Pons (tissue), 1 donor: ENCODE results near the gene RBP2.

Experiments used
- DNase-seq: peaks from one replicate; pipeline ENCODE4 v3.0.0-alpha.2; 2016; ENCODE audit warnings: low spot score

RBP2 gene

DNA sequence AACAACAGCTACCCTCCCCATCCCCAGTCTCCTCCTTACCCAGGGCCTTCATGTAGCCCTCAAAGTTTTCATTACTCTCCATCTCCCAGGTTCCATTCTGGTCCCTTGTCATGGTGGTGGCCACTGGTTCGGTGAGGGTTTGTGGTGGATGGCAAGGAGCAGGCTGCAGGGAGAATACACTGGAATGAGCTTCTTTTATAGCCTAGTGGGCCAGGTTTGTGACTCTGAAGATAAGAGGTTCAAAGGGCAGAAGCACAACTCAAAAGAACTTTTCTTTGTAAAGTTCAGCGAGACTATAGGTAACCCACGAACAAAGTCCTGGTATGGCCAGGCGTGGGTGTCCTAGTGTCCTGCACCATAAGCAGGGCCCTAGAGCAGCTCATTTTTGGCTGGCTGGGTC is at the start of gene RBP2:
Gene RBP2 (minus strand): TSS at position 169 of the 400 bp plus-strand sequence. CDS start 57 bp downstream, at position 112.
- DNase-seq, result no peak

DNA sequence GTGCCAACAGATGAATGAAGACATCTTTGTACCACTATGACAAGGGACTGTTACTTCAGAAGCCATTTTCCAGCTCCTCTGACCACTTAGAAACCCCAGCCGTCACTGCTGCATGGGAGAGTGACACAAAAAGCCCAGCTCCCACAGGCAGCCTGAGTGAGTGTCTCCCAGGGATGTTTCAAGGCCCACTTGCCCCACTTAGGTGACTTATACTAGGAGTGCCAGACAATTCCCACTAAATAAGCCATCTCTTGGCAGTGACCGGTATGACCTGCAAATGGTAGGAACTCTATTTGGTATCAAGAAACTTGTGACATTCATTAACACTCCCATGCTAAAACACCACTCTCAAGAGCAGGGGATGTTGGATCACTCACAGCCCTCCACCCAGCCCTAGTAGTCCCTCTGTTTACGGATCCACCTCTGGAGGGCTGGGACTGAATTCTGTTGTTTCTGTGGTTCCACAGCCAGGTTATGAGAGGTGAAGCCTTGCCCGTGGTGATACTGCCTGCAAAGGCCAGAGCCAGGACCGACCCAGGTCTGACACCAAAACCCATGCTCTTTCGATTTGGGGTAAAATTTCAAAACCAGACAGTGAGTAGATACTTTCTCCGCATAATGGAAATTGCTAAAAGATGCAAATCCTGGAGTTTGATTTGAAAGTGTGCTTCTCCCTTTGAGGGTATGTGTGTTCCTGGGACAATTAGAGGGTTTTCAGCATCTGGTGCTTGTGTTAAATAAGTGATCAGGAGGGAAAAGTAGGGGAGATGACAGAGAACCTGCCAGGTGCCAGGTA is 48.7 kb upstream of the RBP2 start:
- DNase-seq, result no peak

DNA sequence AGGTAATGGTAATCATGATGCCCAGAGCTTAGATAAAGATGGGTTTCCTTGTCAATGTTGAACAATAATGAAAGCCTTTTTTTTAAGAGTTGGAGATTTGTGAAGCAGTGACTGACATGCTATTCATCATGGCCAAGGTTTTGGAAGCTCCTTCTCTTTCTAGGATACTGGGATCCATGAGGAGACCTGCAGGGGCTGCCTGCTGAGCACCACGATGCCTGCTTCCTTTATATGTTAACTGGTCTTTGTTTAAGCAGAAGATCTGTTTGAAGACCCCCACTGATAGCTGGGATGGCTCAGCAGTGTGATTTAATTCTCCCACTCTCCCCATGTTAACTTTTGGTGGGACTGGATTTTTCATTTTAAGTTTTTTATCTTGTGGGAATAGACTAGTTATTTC is 47.4 kb upstream of the RBP2 start:
- no peak for DNase-seq

DNA sequence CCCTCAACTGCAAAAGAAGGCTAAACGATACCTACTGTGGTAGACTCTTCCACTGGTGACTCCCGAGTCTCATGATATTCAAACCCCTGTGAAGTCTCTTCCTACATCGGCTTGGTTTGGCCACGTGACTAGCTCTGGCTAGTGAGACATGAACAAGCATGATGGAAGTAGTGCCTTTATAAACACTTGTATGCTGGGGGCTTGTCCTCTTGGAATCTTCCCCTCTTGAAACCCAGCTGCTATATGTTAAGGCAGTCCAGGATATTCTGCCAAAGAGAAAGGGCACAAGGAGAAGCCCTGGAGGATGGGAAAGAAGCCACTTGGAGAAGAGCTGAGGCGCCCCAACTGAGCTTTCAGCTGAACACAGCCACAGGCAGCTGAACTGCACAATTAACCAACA is 46.9 kb upstream of the RBP2 start:
- no peak for DNase-seq

DNA sequence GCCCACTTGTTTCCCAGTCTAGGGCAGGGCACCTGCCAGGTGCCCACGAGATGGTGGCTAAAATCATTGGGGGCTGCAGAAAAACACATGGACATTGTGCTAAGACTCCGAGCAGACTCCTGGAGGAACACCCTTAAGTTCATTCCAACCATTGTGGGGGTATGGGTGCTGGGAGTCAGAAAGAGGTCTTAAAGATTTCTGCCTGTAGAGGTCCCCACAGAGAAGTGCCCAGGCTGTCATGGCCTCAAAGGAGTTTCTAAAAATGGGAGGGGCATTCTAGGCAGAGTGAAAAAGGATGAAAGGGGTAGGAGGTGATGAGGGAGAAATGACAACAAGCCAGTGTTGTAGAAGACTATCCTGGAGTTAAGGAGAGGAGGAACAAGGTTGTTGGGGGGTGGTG is 46.1 kb upstream of the RBP2 start:
- no peak for DNase-seq

DNA sequence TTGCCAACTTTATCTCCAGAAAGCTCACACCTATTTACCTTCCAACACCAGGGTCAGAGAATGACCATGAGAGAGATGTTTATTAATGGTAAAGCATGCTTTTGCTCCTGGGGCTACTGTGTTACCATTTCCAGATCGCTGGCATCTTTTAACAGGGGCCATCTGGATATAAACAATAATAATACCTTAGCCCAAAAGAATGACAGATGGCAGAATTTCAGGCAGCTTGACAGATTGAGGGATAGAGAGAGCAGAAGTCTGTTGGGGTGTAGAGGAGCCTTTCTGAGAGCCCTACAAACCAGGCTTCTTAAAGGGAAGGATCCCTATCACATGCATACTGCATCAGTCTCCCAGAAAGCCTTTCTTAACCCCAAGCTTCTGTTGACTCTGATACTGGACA is 45.5 kb upstream of the RBP2 start:
- no peak for DNase-seq

DNA sequence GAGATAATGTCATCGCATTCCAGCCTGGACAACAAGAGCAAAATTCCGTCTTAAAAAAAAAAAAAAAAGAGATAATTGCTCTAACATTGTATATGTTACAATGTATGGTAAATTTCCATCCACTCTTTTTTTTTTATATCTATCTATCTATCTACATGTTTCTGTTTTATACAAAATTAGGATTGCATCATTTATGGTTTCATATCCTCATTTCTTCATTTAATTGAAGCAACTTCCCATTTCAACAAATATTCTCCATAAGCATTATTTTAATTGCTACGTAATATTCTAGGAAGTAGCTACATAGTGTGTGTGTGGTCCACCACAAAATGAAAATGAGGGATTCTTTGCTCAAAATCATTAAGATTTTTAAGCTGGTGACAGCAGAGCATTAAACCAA is 44.8 kb upstream of the RBP2 start:
- no peak for DNase-seq

DNA sequence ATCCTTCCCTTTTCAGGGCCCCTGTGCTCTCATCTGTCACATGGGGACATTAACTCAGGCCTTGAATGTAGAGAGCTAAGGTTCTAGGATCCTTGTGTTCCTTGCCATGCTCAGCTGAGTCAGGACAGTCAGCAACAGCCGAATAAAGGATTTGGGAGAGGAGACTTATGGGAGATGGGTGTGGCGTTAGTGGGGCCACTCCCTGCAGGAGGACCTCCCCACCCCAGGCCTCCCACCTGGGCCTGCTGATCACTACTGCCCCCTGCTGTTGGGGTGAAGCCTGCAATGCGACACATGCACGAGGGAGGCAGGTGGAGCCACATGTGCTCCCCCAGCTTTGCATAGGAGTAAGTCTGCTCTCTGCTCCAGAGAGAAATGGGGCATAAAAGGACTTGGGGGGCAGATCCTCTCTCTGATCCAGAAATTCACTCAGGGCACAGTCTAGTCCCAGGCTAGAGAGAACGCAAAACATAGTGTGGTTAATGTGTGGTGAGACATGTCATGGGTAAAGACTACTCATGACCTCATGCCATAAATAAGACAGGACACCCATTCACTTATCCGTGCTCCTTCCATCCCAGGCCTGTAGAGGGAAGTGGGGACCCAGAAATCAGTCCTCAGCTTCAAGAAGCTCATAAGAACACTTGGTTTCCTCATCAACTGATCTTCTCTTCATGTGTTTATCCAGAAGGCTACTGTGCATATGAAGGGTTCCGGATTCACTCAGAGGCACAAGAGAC is 43.9 kb upstream of the RBP2 start:
- DNase-seq, result peak; percentile 70

DNA sequence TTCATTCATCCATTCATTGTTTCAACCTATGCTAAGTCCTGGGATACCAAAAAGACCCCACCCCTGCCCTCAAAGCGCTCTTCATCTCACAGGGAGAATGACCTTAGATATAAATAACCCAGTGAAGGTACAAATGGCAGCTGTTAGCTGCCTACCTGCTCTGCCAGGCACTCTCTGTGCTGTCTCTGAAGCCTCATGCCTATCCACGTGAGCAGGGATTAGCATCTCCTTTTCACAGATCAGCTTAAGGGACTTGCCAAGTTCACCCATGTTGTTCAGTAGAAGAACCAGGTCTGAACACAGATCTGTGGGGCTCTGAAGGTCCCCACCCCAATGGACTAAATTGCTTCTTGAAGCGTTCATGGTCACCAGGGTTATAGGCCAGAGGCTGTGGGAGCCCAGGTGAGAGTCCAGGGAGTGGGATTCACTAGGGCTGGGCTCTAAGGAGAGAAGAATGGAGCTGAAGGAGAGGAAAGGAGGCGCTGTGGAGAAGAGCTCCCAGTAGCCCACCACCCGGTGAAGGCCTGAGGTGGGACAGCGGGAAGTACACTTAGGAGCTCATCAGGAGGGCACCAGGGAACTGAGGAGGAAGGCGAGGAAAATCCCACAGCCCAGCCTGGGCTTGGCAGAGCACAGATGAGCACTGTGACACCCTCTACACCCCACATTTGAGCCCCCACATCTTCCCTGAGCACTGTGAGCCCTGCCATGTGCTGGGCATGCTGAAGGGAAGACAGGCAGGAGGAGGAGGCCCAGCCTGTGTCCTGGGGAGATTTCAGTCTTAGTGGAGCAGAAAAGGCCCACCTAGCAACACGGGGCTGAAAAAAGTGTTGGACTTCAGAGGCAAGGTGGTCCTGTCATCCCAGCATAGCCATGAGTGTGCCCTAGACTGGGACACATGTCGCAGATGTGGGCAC is 42.9 kb upstream of the RBP2 start:
- DNase-seq, result no peak

DNA sequence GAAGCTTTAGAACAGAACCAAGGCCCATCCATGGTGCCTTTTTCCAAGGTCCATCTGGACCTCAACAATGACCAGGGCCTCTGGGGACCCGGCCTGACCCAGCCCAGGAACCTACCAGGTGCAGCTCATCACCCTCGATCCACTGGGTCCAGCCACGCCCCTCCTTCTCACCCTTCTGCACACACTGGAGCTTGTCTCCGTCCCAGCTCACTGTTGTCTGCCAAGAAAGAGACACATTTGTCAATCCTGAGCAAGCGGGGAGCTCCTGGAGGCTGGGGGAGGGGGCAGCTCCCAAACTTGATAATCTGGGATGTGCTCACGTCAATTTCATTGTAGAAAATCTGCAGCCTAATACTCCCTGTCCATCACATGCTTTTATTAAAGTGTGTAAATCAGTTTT is 42.0 kb upstream of the RBP2 start:
- DNase-seq, result no peak

DNA sequence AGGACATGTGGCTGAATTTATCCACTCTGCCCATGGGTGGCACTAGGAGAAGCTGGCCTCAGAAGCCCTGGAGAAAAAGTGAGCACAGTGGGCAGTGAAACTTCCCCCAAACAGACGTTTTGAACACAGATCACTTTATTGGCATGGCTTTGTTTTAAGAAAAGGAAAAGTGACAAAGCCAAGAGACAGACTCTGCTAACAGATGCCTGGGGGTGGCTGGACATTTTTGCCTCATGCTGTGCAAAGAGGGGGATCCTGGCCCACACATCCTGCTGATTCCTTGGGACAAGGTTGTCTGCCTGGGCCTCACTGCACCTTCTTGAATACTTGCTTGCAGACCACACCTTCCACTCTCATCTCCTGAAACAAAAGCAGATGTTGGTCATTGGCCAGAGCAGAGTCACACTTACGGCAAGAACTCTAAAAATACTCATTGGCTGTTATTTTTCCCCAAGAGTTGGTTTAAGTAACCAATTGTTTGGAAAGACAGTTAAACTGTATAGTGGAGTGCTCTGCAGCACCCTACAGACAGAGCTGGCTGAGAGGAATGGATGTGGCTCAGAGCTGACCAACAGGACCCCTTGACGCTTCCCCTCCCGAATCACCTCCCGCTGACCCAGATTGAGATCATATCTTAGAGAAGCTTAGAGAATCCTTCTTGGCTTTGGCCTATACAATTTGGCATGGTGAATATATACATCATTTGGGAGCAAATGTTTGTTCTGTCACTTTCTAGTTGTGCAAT is 41.2 kb upstream of the RBP2 start:
- DNase-seq, result no peak

DNA sequence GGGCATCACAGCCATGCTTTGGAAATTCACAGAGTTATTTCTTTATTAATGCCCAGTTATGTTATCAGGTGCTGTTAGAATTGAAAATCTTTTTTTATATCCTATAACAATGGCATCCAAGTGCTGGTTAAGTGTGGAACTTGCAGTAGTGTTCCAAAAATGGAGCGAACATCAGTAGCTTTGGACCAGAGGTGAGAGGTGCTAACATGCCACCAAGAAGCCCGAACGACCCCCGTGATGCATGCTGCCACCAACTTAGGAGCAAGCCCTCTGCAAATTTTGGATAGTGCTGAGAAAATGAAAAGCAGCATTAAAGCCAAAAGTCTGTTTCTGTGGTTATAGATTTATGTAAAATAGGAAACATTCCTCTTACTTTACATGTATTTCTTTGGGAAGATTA is 38.4 kb upstream of the RBP2 start:
- no peak for DNase-seq

DNA sequence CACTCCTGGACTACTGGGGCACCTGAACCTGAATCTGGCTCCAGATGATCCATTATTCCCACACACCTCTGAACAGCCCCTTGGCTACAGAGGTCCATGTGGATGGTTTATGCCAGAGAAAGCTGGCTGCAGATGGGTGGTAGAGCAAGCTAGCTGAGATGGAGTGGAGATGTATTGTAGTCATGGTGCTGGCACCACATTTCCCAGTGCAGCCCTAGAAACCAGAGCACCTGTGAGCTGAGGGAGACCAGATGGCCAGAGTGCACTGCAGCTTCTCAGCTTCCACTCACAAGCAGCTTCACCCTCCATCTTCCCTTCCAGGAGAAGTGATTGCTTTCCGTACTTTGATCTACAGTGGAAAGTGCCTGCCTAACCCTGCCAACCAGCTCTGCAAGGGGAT is 33.3 kb upstream of the RBP2 start:
- no peak for DNase-seq

DNA sequence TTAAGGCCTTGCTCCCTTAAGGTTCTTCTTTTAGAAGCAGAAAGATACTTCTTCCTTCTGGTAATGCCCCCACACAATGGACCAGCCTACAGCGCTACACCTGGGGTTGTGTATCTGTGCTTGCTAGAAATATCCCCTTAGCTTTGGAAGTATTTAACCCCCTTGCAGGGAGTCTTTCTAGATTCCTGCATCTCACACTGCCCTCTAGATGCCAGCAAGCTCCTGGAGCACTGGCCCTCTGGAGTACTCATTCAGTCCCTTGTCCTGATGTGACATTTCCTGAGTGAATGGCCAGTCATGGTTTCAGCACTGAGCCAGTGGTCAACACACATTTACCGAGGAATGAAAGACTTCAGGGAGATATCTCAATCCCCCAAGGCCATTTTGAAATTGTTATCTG is 30.4 kb upstream of the RBP2 start:
- peak; percentile 81 for DNase-seq

DNA sequence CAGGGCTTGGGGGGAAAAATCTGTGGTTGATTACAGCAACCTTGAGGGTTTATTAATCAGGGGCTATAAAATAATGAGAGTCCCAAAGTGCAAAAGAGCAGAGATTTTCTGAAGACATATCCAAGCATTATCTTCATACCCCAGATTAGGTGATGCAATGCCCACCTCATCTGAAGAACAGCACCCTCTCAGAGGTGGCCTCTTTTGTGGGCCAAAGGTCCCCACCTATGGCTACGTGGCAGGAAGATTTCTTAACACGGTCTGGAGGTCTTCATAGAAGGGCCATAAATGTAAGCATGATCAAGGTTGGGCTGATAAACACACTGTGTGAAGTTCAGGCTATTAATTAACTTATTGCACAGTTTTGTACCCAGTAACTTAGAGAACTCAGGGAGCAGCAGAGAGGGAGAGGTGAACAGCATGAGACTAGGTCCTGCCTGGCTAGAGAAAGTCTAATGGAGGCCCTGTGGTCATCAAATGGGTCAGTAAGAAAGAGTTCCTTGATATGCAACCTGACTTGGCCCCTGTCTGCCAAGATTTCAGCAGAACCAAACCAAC is 29.6 kb upstream of the RBP2 start:
- DNase-seq, result no peak

DNA sequence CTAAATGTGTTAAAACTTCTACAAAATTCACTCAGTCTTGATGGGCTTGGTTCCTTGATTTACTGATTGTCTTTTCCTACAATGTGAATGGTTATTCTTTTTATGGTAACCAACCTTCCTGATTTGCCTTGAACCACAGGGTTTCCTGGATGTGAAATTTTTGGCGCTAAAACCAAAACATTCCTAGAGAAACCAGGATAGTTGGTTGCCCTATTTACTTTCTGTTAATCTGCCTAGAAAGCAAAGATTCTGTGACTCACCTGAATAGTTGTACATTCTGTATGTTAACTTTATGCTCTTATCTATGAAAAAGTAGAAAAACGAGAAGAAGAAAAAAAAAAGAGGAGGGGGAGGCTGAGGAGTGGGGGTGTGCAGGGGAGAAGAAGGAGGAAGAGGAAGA is 23.2 kb upstream of the RBP2 start:
- DNase-seq, result no peak

DNA sequence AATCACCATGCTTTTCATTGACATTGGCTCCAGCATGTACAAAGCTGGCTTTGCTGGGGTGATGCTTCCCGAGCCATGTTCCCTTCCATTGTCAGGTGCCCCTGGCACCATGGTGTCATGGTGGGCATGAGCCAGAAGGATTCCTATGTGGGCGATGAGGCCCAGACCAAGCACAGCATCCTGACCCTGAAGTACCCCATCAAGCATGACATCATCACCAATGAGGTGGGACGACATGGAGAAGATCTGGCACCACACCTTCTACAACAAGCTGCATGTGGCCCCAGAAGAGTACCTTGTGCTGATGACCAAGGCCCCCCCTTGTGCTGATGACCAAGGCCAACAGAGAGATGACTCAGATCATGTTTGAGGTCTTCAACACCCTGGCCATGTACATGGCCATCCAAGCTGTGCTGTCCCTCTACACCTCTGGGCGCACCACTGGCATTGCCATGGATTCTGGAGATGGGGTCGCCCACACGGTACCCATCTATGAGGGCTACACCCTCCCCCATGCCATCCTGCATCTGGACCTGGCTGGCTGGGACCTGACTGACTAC is 17.6 kb upstream of the RBP2 start:
- DNase-seq, result no peak

DNA sequence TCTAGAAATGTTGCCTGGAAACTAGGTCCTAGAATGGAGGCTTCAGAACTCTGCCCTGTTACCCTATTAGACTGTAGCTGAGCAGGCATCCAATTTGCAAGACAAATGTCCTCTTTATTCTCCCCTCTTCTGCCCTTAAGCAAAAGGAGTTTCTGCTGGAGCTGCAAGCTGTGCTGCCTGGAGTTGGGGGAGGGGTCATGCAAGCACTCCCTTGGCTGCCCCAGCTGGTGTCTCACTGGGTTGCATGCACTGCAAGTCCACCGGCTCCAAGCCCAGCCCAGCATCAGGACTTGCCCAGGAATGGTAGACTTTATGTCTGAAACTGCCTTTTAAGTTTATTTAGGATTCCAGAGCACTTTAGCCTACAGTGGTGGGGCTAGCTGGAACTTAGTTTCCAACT is 15.7 kb upstream of the RBP2 start:
- no peak for DNase-seq

DNA sequence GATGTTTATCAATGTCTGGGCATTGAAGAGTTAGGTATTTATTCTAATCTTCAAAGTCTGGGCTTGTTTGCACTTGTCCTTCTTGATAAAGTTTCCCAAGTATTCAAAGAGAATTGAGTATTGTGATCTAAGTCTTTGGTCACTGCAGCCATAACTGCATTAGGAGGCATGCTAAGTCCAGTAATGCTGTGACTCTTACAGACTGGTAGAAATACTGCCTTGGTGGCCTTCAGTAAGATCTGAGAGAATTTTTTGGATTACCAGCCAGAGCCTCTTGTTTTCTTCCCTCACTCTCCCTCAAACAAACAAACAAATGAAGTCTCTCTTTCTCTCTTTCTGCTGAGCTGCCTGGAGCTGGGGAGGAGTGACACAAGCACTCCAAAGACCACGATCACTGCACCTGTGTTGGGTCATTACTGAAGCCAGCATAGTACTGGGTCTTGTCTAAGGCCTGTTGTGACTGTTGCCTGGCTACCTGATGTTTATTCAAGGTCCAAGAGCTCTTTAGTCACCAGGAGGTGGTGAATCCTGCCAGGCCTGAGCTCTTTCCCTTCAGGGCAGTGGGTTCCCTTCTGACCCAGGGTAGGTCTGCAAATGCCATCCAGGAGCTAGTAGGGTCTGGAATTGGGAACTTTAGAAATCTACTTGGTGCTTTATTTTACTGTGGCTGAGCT is 14.8 kb upstream of the RBP2 start:
- no peak for DNase-seq

DNA sequence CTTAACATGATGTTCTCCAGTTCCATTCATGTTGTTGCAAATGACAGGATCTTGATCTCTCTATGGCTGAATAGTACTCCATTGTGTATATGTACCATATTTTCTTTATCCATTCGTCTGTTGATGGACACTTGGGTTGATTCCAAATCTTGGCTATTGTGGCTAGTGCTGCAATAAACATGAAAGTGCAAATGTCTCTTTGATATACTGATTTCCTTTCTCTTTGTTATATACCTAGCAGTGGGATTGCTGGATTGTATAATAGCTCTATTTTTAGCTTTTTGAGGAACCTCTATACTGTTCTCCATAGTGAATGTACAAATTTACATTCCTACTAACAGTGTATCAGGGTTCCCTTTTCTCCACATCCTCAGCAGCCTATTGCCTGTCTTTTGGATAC is 5.9 kb upstream of the RBP2 start:
- no peak for DNase-seq

DNA sequence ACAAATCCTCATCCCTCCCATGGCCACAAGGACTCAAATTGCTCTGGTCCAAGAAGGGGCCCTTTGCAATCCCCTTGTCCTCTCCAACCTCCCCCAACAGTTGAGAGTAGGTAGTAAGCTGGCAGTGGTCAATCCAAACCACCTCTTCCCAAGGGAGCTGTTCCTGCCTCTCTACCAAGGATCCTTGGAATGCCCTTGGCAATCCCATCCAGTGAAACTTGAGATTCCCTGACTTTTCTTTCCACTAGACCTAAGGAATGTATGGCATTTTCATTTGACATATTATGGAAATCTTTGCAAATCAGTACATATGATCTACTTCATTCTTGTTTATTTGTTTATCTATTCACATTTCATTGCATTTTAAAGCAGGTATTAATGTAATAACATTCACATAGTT is 4.8 kb upstream of the RBP2 start:
- DNase-seq, result no peak
